ENCODE measurements around the gene EFCAB12.
A peak's percentile ranks its signal among the peaks of the same experiment; 100 is the strongest.

Gene EFCAB12

DNA sequence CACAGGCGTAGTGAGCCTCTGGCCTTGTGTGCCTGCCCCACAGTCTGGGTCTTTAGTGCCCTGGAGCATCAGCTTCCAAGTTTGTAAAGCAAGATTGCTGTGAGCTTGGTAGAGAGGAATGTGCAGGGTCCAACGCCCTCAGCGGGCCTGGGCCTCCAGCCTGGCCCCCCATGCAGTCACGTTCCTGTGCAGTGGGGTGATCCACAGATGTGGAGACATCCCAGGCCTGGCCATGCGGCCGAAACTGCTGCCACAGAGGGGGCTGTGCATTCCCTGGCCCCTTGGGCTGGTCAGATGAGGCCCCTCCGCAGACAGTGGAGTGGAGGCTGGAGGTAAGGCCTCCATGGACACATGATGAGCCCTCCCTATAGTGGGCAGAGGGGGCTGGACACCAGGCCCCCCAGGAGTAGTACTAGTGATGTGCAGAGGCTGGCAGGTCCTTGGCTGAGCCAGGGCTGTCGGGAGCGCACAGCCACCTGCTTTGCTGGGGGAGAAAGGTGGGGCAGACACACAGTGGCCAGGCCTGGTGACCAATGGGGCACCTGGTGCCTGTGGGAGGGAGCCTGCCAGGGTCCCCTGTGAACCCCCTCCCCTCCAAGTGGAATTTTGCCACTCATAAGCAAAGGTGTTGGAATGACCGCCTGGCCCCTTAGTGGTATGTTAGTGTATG lies 71.5 kb downstream of the EFCAB12 start:
- ChIA-PET CTCF (no interaction called here), POLR2A (no interaction called here)
- TF ChIP-seq L3MBTL2 (conservative IDR thresholded peaks at IDR 0.05) (no peak), FOXA1 (IDR thresholded peaks at IDR 0.05) (no peak)
- DNase-seq (ENCODE audit: extremely low spot score), result no peak

DNA sequence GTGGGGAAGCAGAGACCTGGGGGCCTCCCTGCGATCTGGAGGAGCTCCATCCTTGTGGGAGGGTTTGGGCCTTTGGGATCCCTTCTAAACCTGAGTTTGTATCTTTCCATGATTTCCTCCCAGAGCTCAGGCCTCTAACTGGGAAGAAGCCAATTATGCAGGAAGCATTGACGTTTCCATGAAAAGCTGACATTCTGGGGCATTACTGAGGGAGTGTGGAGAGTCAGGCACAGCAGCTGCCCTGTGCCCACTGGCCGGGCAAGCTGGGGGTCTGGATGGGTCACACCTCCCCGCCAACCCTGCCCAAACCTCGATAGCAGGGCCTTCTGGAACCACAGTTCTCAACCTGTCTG lies 74.9 kb downstream of the EFCAB12 start:
- TF ChIP-seq FOXA1 (IDR thresholded peaks at IDR 0.05) (no peak), FOXM1 (IDR thresholded peaks at IDR 0.05; ENCODE audit: borderline replicate concordance) (no peak), BHLHE40 (IDR thresholded peaks at IDR 0.05; ENCODE audit: borderline replicate concordance) (no peak), ZNF384 (IDR thresholded peaks at IDR 0.05) (no peak), LEF1 (IDR thresholded peaks at IDR 0.05; ENCODE audit: borderline replicate concordance) (no peak), CTBP1 (IDR thresholded peaks at IDR 0.05; ENCODE audit: borderline replicate concordance) (no peak), TARDBP (IDR thresholded peaks at IDR 0.05) (no peak), ELF4 (IDR thresholded peaks at IDR 0.05) (no peak), ARNT (IDR thresholded peaks at IDR 0.05) (no peak), SP1 (IDR thresholded peaks at IDR 0.05) (no peak), HDGF (IDR thresholded peaks at IDR 0.05; ENCODE audit: borderline replicate concordance) (no peak), L3MBTL2 (conservative IDR thresholded peaks at IDR 0.05) (no peak), FOXK2 (IDR thresholded peaks at IDR 0.05) (no peak), SUZ12 (IDR thresholded peaks at IDR 0.05) (no peak), NFRKB (IDR thresholded peaks at IDR 0.05) (no peak)
- TF ChIP-seq, protein P1, sequence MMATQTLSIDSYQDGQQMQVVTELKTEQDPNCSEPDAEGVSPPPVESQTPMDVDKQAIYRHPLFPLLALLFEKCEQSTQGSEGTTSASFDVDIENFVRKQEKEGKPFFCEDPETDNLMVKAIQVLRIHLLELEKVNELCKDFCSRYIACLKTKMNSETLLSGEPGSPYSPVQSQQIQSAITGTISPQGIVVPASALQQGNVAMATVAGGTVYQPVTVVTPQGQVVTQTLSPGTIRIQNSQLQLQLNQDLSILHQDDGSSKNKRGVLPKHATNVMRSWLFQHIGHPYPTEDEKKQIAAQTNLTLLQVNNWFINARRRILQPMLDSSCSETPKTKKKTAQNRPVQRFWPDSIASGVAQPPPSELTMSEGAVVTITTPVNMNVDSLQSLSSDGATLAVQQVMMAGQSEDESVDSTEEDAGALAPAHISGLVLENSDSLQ (IDR thresholded peaks at IDR 0.05), result no peak
- CTCF ChIA-PET, result interaction anchor here (0.7 kb wide), 1 partner anchor 363 kb away, joined by 3 read pairs; no protein-coding TSS in a partner anchor
- DNase-seq (ENCODE audit: extremely low spot score), result no peak

DNA sequence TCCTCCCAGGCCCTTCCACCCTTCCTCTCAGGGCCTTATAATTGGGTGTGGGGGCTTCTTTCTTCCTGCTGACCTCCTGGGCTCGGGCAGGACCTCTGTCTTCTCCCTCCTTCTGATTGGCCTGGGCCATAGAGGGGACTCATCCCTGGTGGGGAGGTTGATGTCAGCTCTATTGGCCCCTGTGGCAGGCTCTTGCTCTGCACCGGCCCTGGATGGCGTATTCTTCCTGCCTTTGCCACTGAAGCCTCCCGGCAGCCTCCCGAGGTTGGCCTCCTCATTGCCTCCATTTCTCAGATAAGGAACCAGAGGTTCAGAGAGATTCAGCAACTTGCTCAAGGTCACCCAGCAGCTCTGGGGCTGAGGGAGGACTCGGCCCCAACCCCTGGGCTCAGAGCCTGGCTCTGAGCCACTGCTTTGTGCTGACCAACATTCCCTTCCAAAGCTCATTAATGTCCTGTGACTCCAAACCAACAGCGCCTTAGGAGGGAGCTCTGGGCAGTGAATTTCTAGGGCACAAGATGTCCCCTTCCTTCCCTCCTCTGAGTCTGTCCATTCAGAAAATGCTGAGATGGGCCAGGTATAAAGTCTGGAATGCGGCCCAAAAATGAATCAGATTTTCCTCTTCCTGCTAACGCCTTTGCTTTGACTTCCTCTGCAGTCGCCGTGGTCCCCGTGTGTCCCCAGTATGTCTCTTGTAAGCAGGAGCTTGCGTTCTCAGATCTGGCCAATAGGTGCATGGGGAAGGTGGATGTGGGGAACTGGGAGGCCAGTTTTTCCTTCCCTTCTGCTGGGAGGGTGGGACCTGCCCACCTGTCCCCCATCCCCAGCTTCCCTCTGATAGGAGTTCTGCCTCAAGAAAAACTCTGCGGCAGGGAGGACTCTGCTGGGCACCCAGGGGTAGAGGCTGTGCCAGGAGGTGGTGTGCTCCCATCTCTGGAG lies 75.5 kb downstream of the EFCAB12 start:
- ChIA-PET CTCF (no interaction called here), POLR2A (no interaction called here)
- TF ChIP-seq CTBP1 (IDR thresholded peaks at IDR 0.05; ENCODE audit: borderline replicate concordance), result no peak
- no peak for TF ChIP-seq ARNT (IDR thresholded peaks at IDR 0.05)
- TF ChIP-seq, protein P1 (IDR thresholded peaks at IDR 0.05), result no peak
- TF ChIP-seq ELF4 (IDR thresholded peaks at IDR 0.05), result no peak
- no peak for TF ChIP-seq BHLHE40 (IDR thresholded peaks at IDR 0.05; ENCODE audit: borderline replicate concordance)
- TF ChIP-seq SUZ12 (IDR thresholded peaks at IDR 0.05), result no peak
- no peak for TF ChIP-seq SP1 (IDR thresholded peaks at IDR 0.05)
- no peak for TF ChIP-seq NFRKB (IDR thresholded peaks at IDR 0.05)
- TF ChIP-seq TARDBP (IDR thresholded peaks at IDR 0.05), result no peak
- no peak for TF ChIP-seq L3MBTL2 (conservative IDR thresholded peaks at IDR 0.05)
- DNase-seq (ENCODE audit: extremely low spot score), result no peak

More for the DNA sequence above, 74.9 kb downstream of the EFCAB12 start:
- POLR2A ChIA-PET, result no interaction called here

DNA sequence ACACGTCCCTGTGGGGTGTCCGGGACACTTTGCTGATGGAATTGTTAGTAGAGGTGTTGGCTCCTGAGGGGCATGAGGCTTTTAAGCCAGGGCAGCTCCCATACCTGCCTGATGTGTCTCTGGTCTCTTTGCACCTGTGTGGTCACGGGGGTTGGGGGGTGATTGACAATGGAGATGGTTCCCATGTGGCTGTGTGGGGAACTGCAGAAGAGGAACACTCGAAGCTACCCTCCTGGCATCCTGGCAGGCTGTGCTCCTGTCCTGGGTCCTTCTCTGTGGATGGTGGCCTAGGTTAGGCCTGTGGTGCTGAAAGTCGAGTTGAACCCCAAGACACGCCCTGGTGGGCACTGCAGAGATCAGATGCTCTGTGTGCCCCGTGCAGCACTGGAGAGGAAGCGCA lies 76.4 kb downstream of the EFCAB12 start:
- TF ChIP-seq, protein P1 (IDR thresholded peaks at IDR 0.05), result peak; percentile 66
- no peak for TF ChIP-seq TARDBP (IDR thresholded peaks at IDR 0.05)
- ChIA-PET POLR2A (no interaction called here), CTCF (no interaction called here)
- peak; percentile 36 for DNase-seq (ENCODE audit: extremely low spot score)

All from HEK293T (cell line).